K562 (cell line): ENCODE results near the gene PYROXD2. TPM values are rescaled to one million over a fixed set of nuclear protein-coding genes. Genes with fewer than 3 reads are reported as not detected.

Experiments
- ATAC-seq: fragments of 200-7000 bp; cut with Tn5 transposase; 3 replicates; pipeline ENCODE4 v1.9.1; 2020; ENCODE audit warnings: moderate library complexity
- BruUV-seq: library from RNA; stranded (reverse); fragments of 400-500 nt; replicated peaks from 2 replicates; lab custom pipeline; 2021; lab: Mats Ljungman, UMichigan
- CTCF ChIA-PET: fragments of 300-600 bp; formaldehyde crosslinking; extraction: SDS; loops from one replicate; lab custom pipeline; 2021; ENCODE audit warnings: low intra/inter-chr PET ratio; lab: Yijun Ruan, JAX
- POLR2A ChIA-PET: fragments of 300-600, 350-650 bp; sonication (Branson Sonifier 250); formaldehyde crosslinking; extraction: SDS; loops from one replicate; lab custom pipeline; 2021; ENCODE audit warnings: antibody characterized with exemption, inconsistent platforms; lab: Yijun Ruan, JAX
- DNase-seq, 4 experiments: peaks; one replicate each; pipeline versions ENCODE4 v3.0.0 to v3.0.0-alpha.2; 2011 to 2018; ENCODE audit warnings: low spot score in 3 of 4, mixed read lengths in 3 of 4; ENCODE audit errors: extremely low read depth in 1 of 4
- FAIRE-seq: peaks from 2 replicates; lab custom pipeline; 2011; peaks lifted over from hg19 to GRCh38; lab: Jason Lieb, UNC
- H2AFZ ChIP-seq: 2 replicates; pipeline ENCODE4 v1.6.0; 2011; ENCODE audit warnings: low read depth, low read length, control low read depth, inconsistent platforms
- H3K27ac ChIP-seq: fragments of 200-600 bp; 3 replicates; pipeline ENCODE4 v1.8.0; 2011; ENCODE audit warnings: low read depth, mild to moderate bottlenecking, control low read depth, inconsistent platforms, low read length, moderate library complexity, mixed read lengths; ENCODE audit errors: extremely low read depth
- H3K27me3 ChIP-seq, 2 experiments: fragments of 300-600 bp in 1 of 2; 2 replicates in 1 of 2; 3 replicates in 1 of 2; pipeline versions ENCODE4 v1.6.0 to v1.8.0; 2011; ENCODE audit warnings: inconsistent platforms in 2 of 2, low read length in 2 of 2, mild to moderate bottlenecking in 1 of 2, mixed read lengths in 1 of 2, moderate library complexity in 1 of 2; ENCODE audit not compliant: control insufficient read depth in 2 of 2, insufficient read depth in 2 of 2
- H3K36me3 ChIP-seq: fragments of 300-600 bp; 3 replicates; pipeline ENCODE4 v1.8.0; 2011; ENCODE audit warnings: mild to moderate bottlenecking, low read length, inconsistent platforms; ENCODE audit not compliant: control insufficient read depth, insufficient read depth
- H3K4me1 ChIP-seq, 2 experiments: fragments of 200-600 bp in 1 of 2; replicated peaks in 1 of 2; 2 replicates in 1 of 2; 3 replicates in 1 of 2; pipeline versions ENCODE4 v1.5.1 to v1.8.0; 2011; ENCODE audit warnings: inconsistent platforms in 2 of 2, low read length in 2 of 2, mild to moderate bottlenecking in 1 of 2, mixed read lengths in 1 of 2, moderate library complexity in 1 of 2; ENCODE audit not compliant: control insufficient read depth in 2 of 2, insufficient read depth in 2 of 2
- H3K4me2 ChIP-seq: 2 replicates; pipeline ENCODE4 v1.6.1; 2011; ENCODE audit warnings: low read length, control low read depth, inconsistent platforms, mixed read lengths; ENCODE audit not compliant: insufficient read depth
- H3K4me3 ChIP-seq: fragments of 200-600 bp; sonication (generic), shearing (Covaris generic); 2 replicates; pipeline ENCODE4 v1.5.1; 2016; ENCODE audit warnings: control low read depth, inconsistent platforms
- H3K79me2 ChIP-seq: fragments of 200-600 bp; 3 replicates; pipeline ENCODE4 v1.8.0; 2011; ENCODE audit warnings: low read length, inconsistent platforms; ENCODE audit not compliant: control insufficient read depth, insufficient read depth
- H3K9ac ChIP-seq, 2 experiments: 2 replicates each; pipeline versions ENCODE4 v1.6.0 to v1.6.1; 2011; ENCODE audit warnings: low read depth in 2 of 2, low read length in 2 of 2, control low read depth in 1 of 2, inconsistent platforms in 1 of 2, mild to moderate bottlenecking in 1 of 2, mixed read lengths in 1 of 2; ENCODE audit not compliant: insufficient read depth in 1 of 2
- H3K9me1 ChIP-seq: one replicate; pipeline ENCODE4 v1.6.0; 2011; ENCODE audit warnings: inconsistent platforms, mild to moderate bottlenecking, low read length, moderate library complexity; ENCODE audit not compliant: control insufficient read depth, insufficient read depth
- H3K9me3 ChIP-seq: replicated peaks from 2 replicates; pipeline ENCODE4 v1.5.1; 2011; ENCODE audit warnings: low read depth, low read length, inconsistent platforms; ENCODE audit not compliant: control insufficient read depth, insufficient read depth
- H4K20me1 ChIP-seq: replicated peaks from 2 replicates; pipeline ENCODE4 v1.6.1; 2011; ENCODE audit warnings: low read length, inconsistent platforms, mixed read lengths; ENCODE audit not compliant: control insufficient read depth, insufficient read depth
- DACH1 ChIP-seq: fragments of 450-650 bp; IDR thresholded peaks from 2 replicates; pipeline ENCODE4 v1.6.1; 2018; ENCODE audit not compliant: partially characterized antibody
- HDAC1 ChIP-seq, 2 experiments: fragments of 450-650 bp; IDR thresholded peaks; 2 replicates each; pipeline ENCODE4 v1.6.1; 2016 to 2017; ENCODE audit warnings: inconsistent platforms in 1 of 2, mild to moderate bottlenecking in 1 of 2, moderate library complexity in 1 of 2
- KDM1A ChIP-seq, 2 experiments: fragments of 450-650 bp; IDR thresholded peaks; 2 replicates each; pipeline ENCODE4 v1.6.1; 2016; ENCODE audit warnings: mild to moderate bottlenecking in 2 of 2
- MXI1 ChIP-seq: IDR thresholded peaks from 2 replicates; pipeline ENCODE4 v1.6.1; 2011; ENCODE audit warnings: low read depth, mild to moderate bottlenecking, improper control_type of control experiment, low read length
- NFE2 ChIP-seq: IDR thresholded peaks from 2 replicates; pipeline ENCODE4 v1.6.1; 2014; ENCODE audit warnings: antibody characterized with exemption, low read depth
- NUFIP1 ChIP-seq: fragments of 450-650 bp; IDR thresholded peaks from 2 replicates; pipeline ENCODE4 v1.6.1; 2018; ENCODE audit not compliant: partially characterized antibody
- RBM17 ChIP-seq: fragments of 200-400 bp; formaldehyde crosslinking; IDR thresholded peaks from 2 replicates; pipeline ENCODE4 v1.6.1; 2017; ENCODE audit warnings: low read depth, mild to moderate bottlenecking, low read length, borderline replicate concordance
- RCOR1 ChIP-seq, 2 experiments: IDR thresholded peaks; 2 replicates each; pipeline ENCODE4 v1.6.1; 2012; ENCODE audit warnings: low read depth in 2 of 2, low read length in 2 of 2, borderline replicate concordance in 1 of 2, improper control_type of control experiment in 1 of 2
- RERE ChIP-seq: sonication (generic); formaldehyde crosslinking; IDR thresholded peaks from 2 replicates; pipeline ENCODE4 v1.8.0; 2023; ENCODE audit warnings: missing genetic modification reagents, mild to moderate bottlenecking, borderline replicate concordance
- TFAP4 ChIP-seq: sonication (generic); formaldehyde crosslinking; IDR thresholded peaks from 2 replicates; pipeline ENCODE4 v1.8.0; 2022; ENCODE audit warnings: missing genetic modification reagents, mild to moderate bottlenecking, moderate library complexity, borderline replicate concordance
- U2AF1 ChIP-seq: fragments of 200-400 bp; formaldehyde crosslinking; optimal IDR thresholded peaks from 2 replicates; pipeline ENCODE3; 2017; ENCODE audit warnings: mild to moderate bottlenecking, low read depth, low read length, moderate library complexity
- ZNF146 ChIP-seq: IDR thresholded peaks from one replicate; pipeline ENCODE4 v1.6.1; 2018; ENCODE audit warnings: missing compliant biosample characterization; ENCODE audit not compliant: unreplicated experiment
- WGBS: fragments of 100-300 bp; shearing (Covaris generic); methylation state at CpG from one replicate; pipeline ENCODE4 v1.1.6; 2016; ENCODE audit warnings: low coverage, mixed read lengths; ENCODE audit not compliant: insufficient coverage; ENCODE audit errors: missing lambda C conversion rate; 5-methylcytosine and 5-hydroxymethylcytosine counted together
- in situ Hi-C: fragments of 300-500 bp; cut with MboI; formaldehyde crosslinking; loops from 4 replicates; pipeline ENCODE4 v1.15.0; 2018; ENCODE audit warnings: inconsistent platforms, mixed read lengths
- intact Hi-C: fragments of 100-400 bp; cut with micrococcal nuclease; formaldehyde crosslinking; loops from 2 replicates; pipeline ENCODE4 v1.14.2; 2022
- polyA plus RNA-seq, 8 experiments: library from polyadenylated mRNA; depleted of rRNA in 4 of 8; stranded (reverse) in 5 of 8; unstranded in 3 of 8; fragments of >200 nt; fragmentation: Nextera tagmentation in 2 of 8; fragmentation: Illumina TruSeq in 1 of 8; extraction: Ambion mirVana in 2 of 8; extraction: Trizol in 1 of 8; gene quantifications; 2 replicates each; pipeline versions ENCODE4 v1.2.1 to v1.2.3, GENCODE V29; 2011 to 2014; ENCODE audit warnings: inconsistent platforms in 1 of 8, missing spikeins in 1 of 8
- total RNA-seq, 7 experiments: library from RNA; depleted of rRNA in 6 of 7; stranded (reverse); fragments of >200 nt in 6 of 7; fragmentation: Illumina TruSeq in 2 of 7; extraction: Trizol in 2 of 7; gene quantifications; 2 replicates each; pipeline versions ENCODE4 v1.2.1 to v1.2.3, GENCODE V29; 2011 to 2021; ENCODE audit warnings: low replicate concordance in 1 of 7
- TF ChIP-seq, protein P1 (sequence below): sonication (generic); formaldehyde crosslinking; IDR thresholded peaks from 2 replicates; pipeline ENCODE4 v1.8.1; 2023; ENCODE audit warnings: mild to moderate bottlenecking, missing genetic modification reagents

The PYROXD2 gene
- total and polyA plus RNA-seq, 9 of the 15 experiments (the other 6 are each of a cell fraction or from before 2014, with no cell fraction given), result 0.14 to 1.4 (median 0.58) TPM

DNA sequence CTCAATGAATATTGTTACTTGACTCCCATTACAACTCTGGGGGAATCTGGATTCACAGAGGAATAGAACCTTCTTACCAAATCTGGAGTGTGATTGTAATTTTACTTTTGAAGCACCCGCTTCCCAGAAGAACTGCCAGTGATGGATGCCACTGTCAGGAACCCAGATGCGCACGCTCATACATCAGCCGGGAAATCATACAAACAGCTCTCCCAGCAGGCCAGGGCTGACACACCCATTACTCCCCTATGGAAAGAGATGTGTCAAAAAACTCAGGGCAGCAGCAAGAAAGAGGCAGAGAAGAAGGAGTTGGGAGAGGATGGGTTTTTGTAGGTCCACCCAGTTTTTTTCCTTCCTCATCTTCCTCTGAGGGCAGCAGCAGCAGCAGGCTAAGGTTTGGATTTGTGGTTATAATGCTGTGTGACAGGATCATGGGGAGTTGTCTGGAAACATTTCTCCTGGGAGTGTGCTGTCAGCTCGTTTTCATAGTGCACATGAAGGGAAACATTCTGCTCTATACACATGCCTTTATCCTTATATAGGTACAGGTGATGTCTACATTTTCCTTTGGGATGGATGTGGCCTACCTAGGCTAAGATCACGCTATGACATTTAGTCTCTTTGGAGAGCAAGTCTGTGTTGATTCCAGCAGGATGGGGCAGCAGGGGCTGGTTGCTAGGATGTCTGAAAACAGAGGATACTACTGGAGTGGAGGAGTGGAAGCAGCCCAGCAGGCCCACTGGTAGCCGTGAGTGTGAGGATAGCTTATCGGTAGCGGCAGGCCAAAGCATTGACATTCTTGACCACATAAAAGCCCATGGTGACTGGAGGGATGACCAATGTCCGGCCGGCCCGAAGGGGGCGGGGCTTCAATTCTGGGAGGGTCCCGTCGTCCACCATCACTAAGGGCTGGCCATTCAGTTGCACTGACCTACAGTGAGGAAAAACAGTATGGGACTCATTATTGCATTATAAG is 44.1 kb upstream of the PYROXD2 start:
- ATAC-seq, result peak; percentile 85
- H3K27me3 ChIP-seq, result no peaks in the 10 kb centered on the region
- ChIA-PET POLR2A (interaction anchor here (0.6 to 1.1 kb wide), 2 partner anchors 15 to 32 kb away, joined by 3 read pairs; no protein-coding TSS in a partner anchor), CTCF (no interaction called here)
- no peak overlapping the region for H3K4me3 ChIP-seq
- 13% methylated on average over 14 of the region's 15 CpGs for WGBS
- H3K4me2 ChIP-seq, result peak overlapping the region; percentile 49
- no peaks in the 10 kb centered on the region for H3K79me2 ChIP-seq
- peaks cover 43 to 62% of the 10 kb centered on the region in 2 experiments for H3K4me1 ChIP-seq
- H3K27ac ChIP-seq, result peak overlapping the region; percentile 95
- no peaks in the 10 kb centered on the region for H3K36me3 ChIP-seq
- peak; percentile 97 for FAIRE-seq
- intact Hi-C loops (no loop called here), in situ Hi-C loops (no loop called here)
- BruUV-seq, result no TSS peak
- peak; percentile 63 to 89 (median 70) for DNase-seq
- 0 out of 2 replicates have a peak overlapping the region, but pooled peaks have one; percentile 21 for H2AFZ ChIP-seq
- no peaks in the 10 kb centered on the region for H3K9me3 ChIP-seq
- H3K9ac ChIP-seq, result 0 out of 4 replicates have a peak overlapping the region, but pooled peaks of 1 of the 2 experiments have one; percentile 40
- no peaks in the 10 kb centered on the region for H3K9me1 ChIP-seq
- no peaks in the 10 kb centered on the region for H4K20me1 ChIP-seq
- TF ChIP-seq NFE2 (no peak), DACH1 (no peak), U2AF1 (no peak), RBM17 (no peak), KDM1A (IDR thresholded peaks at IDR 0.05) (peak in 1 of 2 experiments; percentile 56; a peak in 1 of 4 replicates), HDAC1 (IDR thresholded peaks at IDR 0.05) (no peak), RERE (CRISPR knock-in tag) (no peak), MXI1 (no peak), NUFIP1 (no peak), TFAP4 (CRISPR knock-in tag) (peak; percentile 86), ZNF146 (CRISPR knock-in tag) (no peak), RCOR1 (IDR thresholded peaks at IDR 0.05; ENCODE audit: borderline replicate concordance in 1 of 2, low read depth in 2 of 2, low read length in 2 of 2) (peak in 1 of 2 experiments; percentile 66; a peak in 2 of 4 replicates)
- TF ChIP-seq, protein P1, sequence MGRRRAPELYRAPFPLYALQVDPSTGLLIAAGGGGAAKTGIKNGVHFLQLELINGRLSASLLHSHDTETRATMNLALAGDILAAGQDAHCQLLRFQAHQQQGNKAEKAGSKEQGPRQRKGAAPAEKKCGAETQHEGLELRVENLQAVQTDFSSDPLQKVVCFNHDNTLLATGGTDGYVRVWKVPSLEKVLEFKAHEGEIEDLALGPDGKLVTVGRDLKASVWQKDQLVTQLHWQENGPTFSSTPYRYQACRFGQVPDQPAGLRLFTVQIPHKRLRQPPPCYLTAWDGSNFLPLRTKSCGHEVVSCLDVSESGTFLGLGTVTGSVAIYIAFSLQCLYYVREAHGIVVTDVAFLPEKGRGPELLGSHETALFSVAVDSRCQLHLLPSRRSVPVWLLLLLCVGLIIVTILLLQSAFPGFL (CRISPR knock-in tag), result no peak
